K562 (cell line): ENCODE data around the gene EMX1.

Experiments used
- CTCF ChIP-seq, 3 experiments: IDR thresholded peaks in 2 of 3; conservative IDR thresholded peaks in 1 of 3; 2 replicates each; pipeline ENCODE4 v1.5.1; 2011 to 2012; ENCODE audit warnings: low read length in 3 of 3, mild to moderate bottlenecking in 3 of 3, control low read depth in 2 of 3, improper control_type of control experiment in 1 of 3, inconsistent platforms in 1 of 3, low read depth in 1 of 3, mixed read lengths in 1 of 3, moderate library complexity in 1 of 3; ENCODE audit not compliant: insufficient read depth in 2 of 3
- SIX5 ChIP-seq, 2 experiments: IDR thresholded peaks; 2 replicates each; pipeline ENCODE4 v1.6.1; 2011; ENCODE audit warnings: low read length in 2 of 2, borderline replicate concordance in 1 of 2, low read depth in 1 of 2, mild to moderate bottlenecking in 1 of 2, moderate library complexity in 1 of 2; ENCODE audit not compliant: insufficient read depth in 1 of 2
- ZBTB43 ChIP-seq: sonication (generic); formaldehyde crosslinking; IDR thresholded peaks from 2 replicates; pipeline ENCODE4 v1.8.0; 2023; ENCODE audit warnings: mild to moderate bottlenecking, missing genetic modification reagents
- ZBTB49 ChIP-seq: sonication (generic); formaldehyde crosslinking; IDR thresholded peaks from 2 replicates; pipeline ENCODE4 v1.8.0; 2022; ENCODE audit warnings: missing genetic modification reagents, mild to moderate bottlenecking, borderline replicate concordance

GRCh38 chr2:72924353-72925240 is 7.3 kb downstream of the EMX1 start:
- TF ChIP-seq SIX5 (IDR thresholded peaks at IDR 0.05; ENCODE audit: borderline replicate concordance in 1 of 2, insufficient read depth in 1 of 2, low read depth in 1 of 2, low read length in 2 of 2) (no peak), CTCF (IDR thresholded peaks at IDR 0.05 in 2 of 3, conservative IDR thresholded peaks at IDR 0.05 in 1 of 3; ENCODE audit: insufficient read depth in 2 of 3, low read depth in 1 of 3, low read length in 3 of 3) (no peak), ZBTB43 (CRISPR knock-in tag) (no peak), ZBTB49 (CRISPR knock-in tag) (no peak)
